ENCODE data around the gene CRHR1. TPM values are rescaled to one million over a fixed set of nuclear protein-coding genes. Genes with fewer than 3 reads are reported as not detected.
A peak's percentile ranks its signal among the peaks of the same experiment; 100 is the strongest.

The CRHR1 gene
- total RNA-seq, 1 experiment from 2014 or later, result not detected

DNA sequence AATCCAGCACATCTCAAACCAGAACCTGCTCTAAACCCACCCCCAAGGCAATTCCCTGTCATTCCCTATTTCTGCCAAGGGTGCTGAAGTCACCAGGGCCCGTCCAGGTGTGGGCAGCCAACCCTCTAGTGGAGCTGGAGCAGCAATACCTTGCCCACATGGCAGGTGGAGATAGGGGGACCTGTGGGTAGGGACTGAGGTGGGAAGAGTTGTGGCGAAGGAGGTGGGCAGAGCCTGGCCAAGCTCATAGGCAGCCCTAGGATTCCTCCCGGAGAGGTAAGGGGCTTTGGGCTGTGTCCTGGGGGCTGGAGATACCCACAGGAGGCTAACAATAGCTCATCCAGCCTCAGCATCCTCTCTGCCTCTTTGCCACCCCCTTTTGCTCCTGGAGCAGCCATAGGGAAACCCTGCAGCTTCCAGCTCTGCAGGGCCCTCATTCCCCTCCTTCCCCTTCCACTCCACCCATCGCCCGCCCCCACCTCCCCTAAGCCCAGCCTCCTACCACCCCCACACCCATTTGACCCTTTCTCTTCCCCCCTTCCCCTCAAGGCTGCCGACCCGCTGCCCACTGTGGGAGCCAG is 30.4 kb upstream of the CRHR1 start:
- DNase-seq, result no peak
- Histone ChIP-seq H3K36me3 (no peaks in the 10 kb centered on the region), H3K27me3 (peaks cover 34% of the 10 kb centered on the region), H3K9me3 (no peaks in the 10 kb centered on the region), H3K4me3 (no peak overlapping the region)

DNA sequence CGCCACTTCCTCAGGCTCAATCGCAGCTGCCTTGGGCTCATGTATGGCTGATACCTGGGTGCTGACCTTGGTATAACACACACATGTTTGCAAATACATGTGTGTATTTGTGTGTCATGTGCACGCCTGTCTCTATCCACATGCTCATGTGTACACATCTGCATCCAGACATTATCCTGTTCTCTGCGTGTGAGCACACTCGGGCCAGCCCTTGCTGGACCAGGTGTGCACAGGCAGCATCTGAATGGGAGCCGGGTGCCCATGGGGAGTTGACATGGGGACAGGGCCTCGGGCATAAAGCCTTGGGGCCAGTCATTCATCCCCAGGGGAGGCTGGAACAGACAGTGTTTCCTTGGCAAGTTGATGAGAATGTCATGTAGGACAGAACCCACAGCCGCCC is 29.1 kb upstream of the CRHR1 start:
- peaks cover 36% of the 10 kb centered on the region for H3K27me3 ChIP-seq
- no peaks in the 10 kb centered on the region for H3K36me3 ChIP-seq
- H3K9me3 ChIP-seq, result no peaks in the 10 kb centered on the region
- no peak overlapping the region for H3K4me3 ChIP-seq
- no peak for DNase-seq

DNA sequence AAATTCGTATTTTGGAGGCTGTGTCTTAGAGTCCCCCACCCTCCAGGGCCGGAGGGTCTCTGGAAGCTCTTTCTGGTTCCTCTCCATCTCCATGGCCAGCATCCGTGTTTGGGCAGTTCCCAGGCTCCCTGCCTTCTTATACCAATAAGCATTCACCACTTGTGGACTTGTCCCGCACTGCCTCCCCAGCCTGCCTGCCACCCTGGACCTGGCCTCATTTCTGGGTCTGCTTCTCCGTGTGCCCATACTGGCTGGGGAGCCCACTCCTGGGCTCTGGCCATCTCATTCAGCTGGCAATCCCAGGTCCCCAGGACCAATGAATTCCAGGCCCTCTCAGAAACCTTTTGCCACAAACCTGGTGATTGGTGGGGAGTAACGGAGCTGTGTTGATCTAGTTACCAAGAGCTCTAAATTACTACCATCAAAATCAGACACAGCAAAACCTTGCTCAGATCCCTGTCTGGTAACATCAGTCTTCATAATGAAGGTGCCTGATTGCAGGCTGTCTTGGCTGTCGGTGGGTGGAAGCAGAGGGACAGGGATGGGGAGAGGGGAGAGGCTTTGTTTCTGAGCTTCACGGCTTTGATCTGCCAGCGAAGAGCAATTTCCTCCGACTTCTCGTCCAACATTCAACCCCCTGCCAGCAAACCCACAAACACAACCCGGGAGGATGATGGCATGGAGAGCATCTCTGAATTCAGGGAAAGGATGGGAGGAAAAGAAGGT is 27.7 kb upstream of the CRHR1 start:
- Histone ChIP-seq H3K9me3 (no peaks in the 10 kb centered on the region), H3K4me3 (no peak overlapping the region), H3K36me3 (no peaks in the 10 kb centered on the region), H3K27me3 (peaks cover 36% of the 10 kb centered on the region)
- DNase-seq, result no peak

DNA sequence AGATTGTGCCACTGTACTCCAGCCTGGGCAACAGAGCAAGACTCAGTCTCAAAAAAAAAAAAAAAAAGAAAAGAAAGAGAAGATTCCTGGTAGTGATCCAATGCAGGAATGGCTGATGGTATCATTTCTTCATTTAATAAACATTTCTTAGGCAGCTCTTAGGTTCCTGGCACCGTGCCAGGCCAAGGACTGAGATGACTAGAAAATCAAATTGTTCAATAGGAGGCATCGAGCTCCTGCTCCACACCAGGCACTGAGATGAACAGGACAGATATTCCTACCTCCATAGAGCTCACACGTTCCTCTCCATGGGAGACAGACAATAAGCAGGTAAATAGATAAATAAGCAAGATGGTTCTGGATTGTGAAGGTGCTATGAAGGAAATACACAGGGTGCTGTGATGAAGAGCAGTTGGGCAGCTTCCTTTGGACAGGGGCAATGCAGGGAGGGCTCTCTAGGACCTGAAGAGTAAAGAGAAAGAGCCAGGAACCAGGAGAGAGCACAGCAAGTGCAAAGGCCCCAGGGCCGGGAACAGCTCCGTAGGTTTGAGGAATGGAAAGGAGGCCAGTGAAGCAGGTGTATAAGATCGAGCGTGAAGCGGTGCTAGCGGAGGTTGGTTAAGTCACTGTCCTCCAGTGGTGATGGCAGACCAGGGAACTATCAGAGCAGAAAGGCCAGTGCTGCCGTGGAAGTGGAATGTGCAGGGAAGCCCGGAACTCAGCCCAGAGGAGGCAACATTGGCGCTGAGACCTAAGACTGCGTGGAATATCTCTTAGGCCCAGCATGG is 26.5 kb upstream of the CRHR1 start:
- H3K27me3 ChIP-seq, result peaks cover 33% of the 10 kb centered on the region
- no peaks in the 10 kb centered on the region for H3K9me3 ChIP-seq
- H3K4me3 ChIP-seq, result no peak overlapping the region
- no peak for DNase-seq
- H3K36me3 ChIP-seq, result no peaks in the 10 kb centered on the region

DNA sequence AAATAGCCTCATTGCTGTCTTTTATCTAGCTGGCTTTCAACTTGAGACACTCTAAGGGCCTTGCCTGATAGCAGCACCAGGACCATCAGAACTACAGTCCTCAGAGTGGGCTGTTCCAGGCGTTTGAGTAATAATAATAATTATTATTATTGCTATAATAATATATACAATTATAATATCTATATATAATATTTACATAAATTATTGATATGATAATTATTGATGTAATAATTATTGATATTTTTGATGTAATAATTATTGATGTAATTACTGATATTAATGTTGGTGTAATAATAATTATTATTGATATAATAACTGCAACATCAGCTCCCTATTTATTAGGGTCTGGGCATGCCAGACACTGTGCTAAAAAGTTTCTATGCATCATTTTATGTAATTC is 25.6 kb upstream of the CRHR1 start:
- Histone ChIP-seq H3K27me3 (peaks cover 34% of the 10 kb centered on the region), H3K36me3 (no peaks in the 10 kb centered on the region), H3K4me3 (no peak overlapping the region), H3K9me3 (no peaks in the 10 kb centered on the region)
- no peak for DNase-seq

DNA sequence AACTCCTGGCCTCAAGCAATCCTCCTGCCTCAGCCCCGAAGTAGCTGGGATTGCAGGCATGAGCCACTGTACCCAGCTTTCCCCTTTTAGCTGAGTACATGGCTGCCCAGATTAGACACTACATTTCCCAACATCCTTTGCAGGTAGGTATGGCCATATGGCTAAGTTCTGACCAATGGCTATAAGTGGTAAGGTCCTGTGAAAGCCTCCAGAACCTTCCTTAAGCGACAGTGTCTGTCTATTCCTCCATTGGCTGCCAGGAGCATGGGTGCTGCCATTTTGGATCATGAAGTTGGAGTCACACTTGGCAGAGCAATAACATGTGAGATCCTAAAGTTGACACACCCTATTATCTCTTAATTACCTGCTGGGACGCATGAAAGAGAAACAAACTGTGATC is 24.4 kb upstream of the CRHR1 start:
- no peak overlapping the region for H3K4me3 ChIP-seq
- H3K36me3 ChIP-seq, result no peaks in the 10 kb centered on the region
- H3K9me3 ChIP-seq, result no peaks in the 10 kb centered on the region
- DNase-seq, result no peak
- peaks cover 31% of the 10 kb centered on the region for H3K27me3 ChIP-seq

DNA sequence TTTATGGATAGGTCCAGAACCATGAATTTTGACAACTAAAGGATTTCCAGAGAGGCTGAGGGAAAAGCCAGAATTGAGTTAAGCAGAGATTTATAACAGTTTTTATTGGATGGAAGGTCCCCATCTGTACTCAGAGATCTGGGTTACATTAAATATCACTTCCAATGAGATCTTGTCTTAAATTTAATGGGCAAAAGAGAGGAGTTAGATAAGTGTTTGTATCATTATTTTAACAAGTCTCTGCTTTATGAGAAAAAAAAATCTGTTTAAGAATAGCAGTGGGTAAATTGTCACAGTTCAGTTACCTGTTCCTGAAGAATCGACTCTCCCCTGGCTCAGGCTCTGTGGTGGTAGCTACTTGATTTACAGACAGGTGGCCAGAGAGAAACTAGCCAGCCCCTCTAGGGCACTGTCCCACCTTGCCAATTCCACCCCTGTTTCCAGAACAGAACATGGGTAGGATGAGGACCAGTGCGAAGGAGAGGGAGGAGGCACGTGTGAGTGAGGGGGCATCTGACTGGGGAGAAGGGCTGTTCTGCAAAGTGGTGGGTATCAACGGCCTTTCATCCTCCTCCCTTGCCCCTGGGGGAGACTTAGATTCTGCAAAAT is 22.1 kb upstream of the CRHR1 start:
- DNase-seq, result no peak
- Histone ChIP-seq H3K4me3 (no peak overlapping the region), H3K36me3 (no peaks in the 10 kb centered on the region), H3K27me3 (peaks cover 28% of the 10 kb centered on the region), H3K9me3 (no peaks in the 10 kb centered on the region)

DNA sequence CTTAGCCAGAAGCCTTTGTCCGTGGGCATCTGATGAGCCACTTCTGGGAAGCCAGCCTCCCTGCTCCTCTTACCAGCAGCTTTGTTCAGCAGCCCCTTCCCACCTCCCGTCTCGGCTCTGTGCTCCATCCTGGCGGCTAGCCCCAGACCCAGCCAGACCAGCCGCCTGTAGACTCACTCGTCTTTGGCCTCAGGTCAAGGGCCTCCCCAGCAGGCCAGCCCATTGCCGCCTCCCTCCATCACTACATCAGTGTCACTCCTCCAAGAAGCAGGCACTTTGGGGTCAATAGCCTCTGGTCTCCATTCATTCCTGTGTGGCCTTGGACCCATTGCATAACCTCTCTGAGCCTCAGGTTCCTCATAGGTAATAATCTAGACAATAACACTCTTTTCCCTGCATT is 20.9 kb upstream of the CRHR1 start:
- peaks cover 36% of the 10 kb centered on the region for H3K27me3 ChIP-seq
- H3K4me3 ChIP-seq, result no peak overlapping the region
- no peaks in the 10 kb centered on the region for H3K9me3 ChIP-seq
- no peak for DNase-seq
- no peaks in the 10 kb centered on the region for H3K36me3 ChIP-seq

DNA sequence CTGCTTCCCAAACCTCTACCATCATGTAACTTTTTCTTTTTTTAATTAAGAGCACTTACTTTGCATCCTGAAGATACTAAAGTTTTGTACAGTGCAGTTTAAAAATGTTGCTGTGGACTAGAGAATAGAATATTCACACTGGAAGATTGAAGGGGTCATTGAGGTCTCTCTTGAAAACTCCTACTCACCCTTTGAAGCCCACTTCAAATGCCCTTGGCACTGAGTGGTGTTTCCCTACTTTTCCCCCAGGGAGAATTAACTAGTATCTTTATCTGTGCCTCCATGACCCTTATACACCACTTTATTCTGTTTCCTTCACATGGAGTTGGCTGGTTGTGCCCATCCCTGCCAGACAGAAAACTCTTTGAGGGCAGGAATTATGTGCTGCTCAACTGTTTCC is 19.6 kb upstream of the CRHR1 start:
- no peak for DNase-seq
- peaks cover 47% of the 10 kb centered on the region for H3K27me3 ChIP-seq
- no peaks in the 10 kb centered on the region for H3K9me3 ChIP-seq
- no peak overlapping the region for H3K4me3 ChIP-seq
- no peaks in the 10 kb centered on the region for H3K36me3 ChIP-seq

DNA sequence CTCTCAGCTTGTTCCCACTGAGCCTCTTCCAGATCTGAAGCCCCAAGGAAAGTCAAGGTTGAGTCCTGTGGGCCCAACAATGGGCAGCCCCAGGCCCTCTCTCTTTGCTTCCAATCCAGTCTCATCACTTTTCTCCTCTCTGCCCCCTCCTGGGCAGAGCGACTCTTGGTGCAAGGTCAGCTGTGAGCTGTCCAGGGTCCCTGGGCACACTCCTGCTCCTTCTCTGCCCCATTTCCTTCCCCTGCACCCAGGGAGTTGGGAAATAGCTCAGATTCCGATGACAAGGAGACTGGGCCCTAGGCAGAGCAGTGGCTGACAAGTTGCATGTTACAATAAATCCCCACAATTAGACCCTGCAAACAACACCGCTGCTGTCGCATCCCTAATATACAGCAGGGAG is 16.1 kb upstream of the CRHR1 start:
- Histone ChIP-seq H3K36me3 (no peaks in the 10 kb centered on the region), H3K9me3 (no peaks in the 10 kb centered on the region; the same call in 1 of the 2 replicates), H3K4me3 (no peak overlapping the region), H3K27me3 (peaks cover 57% of the 10 kb centered on the region)
- DNase-seq, result no peak

DNA sequence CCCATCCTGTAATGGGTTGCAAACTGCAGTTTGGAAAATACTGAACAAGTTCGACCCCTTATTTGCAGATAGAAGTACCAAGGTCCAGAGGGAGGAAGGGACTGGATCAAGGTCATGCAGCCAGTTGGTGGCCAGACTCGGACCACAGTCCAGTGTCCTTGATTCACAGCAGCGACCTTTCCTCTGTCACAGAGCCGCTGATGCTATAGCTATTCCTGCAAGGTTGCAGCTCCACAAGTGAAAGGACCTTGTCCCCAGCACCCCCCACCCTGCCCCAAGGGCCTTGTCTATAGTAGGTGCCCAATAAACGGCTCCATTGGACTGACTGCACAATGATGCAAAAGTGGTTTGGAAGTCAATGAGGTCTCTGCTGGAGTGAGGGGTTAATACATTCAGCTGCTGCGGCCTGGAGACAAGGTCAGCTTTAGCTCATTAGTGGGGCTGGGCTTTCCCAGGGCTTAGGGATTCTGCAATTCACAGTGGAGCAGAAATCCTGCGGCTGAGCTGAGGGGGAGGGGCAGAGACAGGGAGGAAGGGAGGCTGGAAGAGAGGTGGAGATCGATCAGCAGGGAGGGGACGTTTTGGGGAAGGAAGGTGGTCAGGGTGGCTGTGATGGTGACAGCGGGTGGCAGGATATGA is 13.4 kb upstream of the CRHR1 start:
- Histone ChIP-seq H3K9me3 (no peaks in the 10 kb centered on the region; the same call in 1 of the 2 replicates), H3K36me3 (no peaks in the 10 kb centered on the region), H3K27me3 (peaks cover 61% of the 10 kb centered on the region), H3K4me3 (no peak overlapping the region)
- no peak for DNase-seq

DNA sequence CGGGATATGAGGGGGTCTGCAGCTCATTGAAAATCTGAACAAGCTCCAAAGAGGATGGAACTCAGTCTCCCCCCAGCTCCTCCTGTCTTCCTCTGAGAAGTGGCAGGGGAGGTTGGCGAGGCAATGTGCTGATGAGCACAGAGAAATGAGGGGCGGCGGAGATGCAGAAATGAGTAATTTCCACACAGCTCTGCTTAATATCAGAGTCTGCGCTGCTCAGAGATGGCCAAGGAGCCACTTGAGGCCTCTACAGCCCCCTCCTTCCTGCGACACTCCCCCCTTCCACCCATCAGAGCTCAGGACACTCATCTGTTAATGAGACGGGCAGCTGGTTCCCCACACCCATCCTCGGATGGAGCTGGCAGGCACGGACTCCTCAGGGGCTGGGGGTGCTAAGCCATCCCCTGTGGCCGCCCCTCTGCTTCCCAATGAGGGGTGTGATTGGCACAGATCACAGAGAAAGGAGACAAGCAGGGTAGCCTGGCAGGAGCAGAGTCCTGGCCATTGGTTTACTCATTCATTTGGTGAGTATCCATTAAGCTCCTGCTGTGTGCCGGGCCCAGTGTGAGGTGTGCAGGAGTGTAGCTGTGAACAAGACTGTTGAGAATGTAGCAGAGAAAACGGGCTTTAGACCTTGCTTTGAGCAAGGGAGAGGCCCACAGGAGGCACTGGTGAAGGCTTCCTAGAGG is 12.7 kb upstream of the CRHR1 start:
- Histone ChIP-seq H3K9me3 (no peaks in the 10 kb centered on the region; the same call in 1 of the 2 replicates), H3K27me3 (peaks cover 57% of the 10 kb centered on the region), H3K36me3 (no peaks in the 10 kb centered on the region), H3K4me3 (no peak overlapping the region)
- no peak for DNase-seq

DNA sequence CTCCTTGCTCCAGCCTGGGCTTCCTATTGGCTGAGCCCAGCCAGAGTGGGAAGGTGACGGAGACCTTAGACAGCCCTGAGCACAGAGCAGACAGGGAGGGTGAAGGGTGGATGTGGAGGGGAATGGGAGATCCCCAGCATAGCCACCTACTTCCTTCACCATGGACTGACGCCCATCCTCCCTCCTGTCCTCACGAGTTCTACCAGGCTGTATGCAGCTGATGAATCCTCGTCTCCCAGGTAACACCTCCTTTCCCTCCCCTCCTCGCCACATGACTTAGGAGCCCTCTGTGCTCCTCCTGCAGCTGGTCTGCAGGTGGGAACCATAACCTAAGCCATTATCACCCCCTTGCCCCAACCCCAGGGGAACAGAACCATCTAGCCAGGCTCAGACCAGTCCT is 9.0 kb upstream of the CRHR1 start:
- Histone ChIP-seq H3K4me3 (no peak overlapping the region), H3K36me3 (no peaks in the 10 kb centered on the region), H3K27me3 (peaks cover 42% of the 10 kb centered on the region), H3K9me3 (no peaks in the 10 kb centered on the region; the same call in 1 of the 2 replicates)
- no peak for DNase-seq

DNA sequence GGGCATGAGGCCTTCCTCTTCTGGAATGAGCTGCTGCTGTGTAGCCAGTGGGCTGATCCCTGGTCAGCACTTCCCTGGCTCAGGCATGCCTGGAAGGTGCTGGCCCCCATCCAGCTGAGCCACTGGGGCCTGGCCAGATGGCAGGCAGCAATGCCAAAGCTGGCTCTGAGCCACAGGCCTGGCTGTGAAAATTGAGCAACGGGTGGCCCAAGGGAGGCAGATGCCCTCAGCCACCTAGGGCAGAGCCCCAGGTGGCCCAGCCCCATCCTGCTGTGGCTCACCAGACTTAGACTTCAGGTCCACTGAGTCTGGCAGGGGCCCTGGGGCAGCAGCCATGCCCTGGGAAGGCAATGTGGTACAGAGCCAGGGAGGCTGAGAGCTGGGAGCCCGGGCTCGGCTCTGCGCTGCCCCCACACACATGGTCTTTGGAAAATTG is 8.5 kb upstream of the CRHR1 start:
- Histone ChIP-seq H3K27me3 (peaks cover 41% of the 10 kb centered on the region), H3K36me3 (no peaks in the 10 kb centered on the region), H3K9me3 (no peaks in the 10 kb centered on the region; the same call in 1 of the 2 replicates), H3K4me3 (no peak overlapping the region)
- peak; percentile 70 for DNase-seq

DNA sequence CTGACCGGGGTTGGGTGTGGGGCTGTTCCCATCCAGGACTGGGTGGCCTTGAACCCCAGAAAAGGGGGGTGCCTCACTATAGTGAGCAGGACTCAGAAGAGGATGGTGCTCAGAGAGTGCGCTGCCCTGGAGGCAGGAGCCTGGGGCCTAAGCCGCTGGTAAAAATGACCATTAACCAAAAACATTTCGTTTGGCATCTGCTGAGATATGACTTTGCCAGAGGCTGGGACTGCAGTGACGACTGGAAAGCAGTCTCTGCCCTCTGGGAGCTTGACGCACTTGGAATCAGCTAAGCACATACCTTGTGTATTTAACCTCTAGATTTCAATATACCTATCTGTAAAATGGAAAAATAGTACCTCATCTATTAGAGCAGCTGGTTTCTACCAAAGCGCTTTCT is 7.2 kb upstream of the CRHR1 start:
- no peak for DNase-seq
- Histone ChIP-seq H3K36me3 (no peaks in the 10 kb centered on the region), H3K9me3 (no peaks in the 10 kb centered on the region; the same call in 1 of the 2 replicates), H3K27me3 (peaks cover 47% of the 10 kb centered on the region), H3K4me3 (no peak overlapping the region)

DNA sequence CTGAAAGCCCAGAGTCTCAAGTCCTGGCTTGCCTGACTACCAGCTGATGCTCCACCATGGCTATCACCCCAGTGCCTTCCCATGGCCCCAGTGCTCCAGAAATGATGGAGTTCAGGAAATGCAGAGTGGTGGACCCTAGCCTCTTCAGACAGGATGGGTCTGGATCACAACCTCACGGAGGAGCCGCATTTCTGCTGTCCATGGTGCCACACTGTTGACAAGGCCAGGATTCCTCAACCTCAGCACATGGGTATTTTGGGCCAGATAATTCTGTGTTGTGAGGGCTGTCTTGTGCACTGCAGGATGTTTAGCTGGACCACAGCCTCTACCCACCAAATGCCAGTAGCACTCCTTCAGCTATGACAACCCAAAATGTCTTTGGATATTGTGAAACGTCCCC is 6.7 kb upstream of the CRHR1 start:
- Histone ChIP-seq H3K36me3 (no peaks in the 10 kb centered on the region), H3K9me3 (no peaks in the 10 kb centered on the region; the same call in 1 of the 2 replicates), H3K4me3 (no peak overlapping the region), H3K27me3 (peaks cover 52% of the 10 kb centered on the region)
- DNase-seq, result no peak
